AG04449 (cell line): ENCODE data around the gene WDR36.

Experiments
- CTCF ChIA-PET: fragments of 350-600 bp; formaldehyde crosslinking; extraction: SDS; loops from one replicate; lab custom pipeline; 2021; ENCODE audit warnings: antibody characterized with exemption; lab: Yijun Ruan, JAX
- POLR2A ChIA-PET: fragments of 400-600, 350-600 bp; formaldehyde crosslinking; extraction: SDS; loops from one replicate; lab custom pipeline; 2020; ENCODE audit warnings: antibody characterized with exemption, inconsistent platforms; lab: Yijun Ruan, JAX
- DNase-seq: peaks from one replicate; pipeline ENCODE4 v3.0.0-alpha.2; 2010; ENCODE audit warnings: low read depth, low spot score
- H3K4me3 ChIP-seq: 2 replicates; pipeline ENCODE4 v1.5.1; 2011; ENCODE audit warnings: low read depth, mild to moderate bottlenecking, control low read depth, low read length
- TF ChIP-seq, protein P1 (sequence below): IDR thresholded peaks from one replicate; pipeline ENCODE4 v1.5.1; 2011; ENCODE audit warnings: mild to moderate bottlenecking, moderate library complexity, low read length, control low read depth, inconsistent platforms; ENCODE audit not compliant: insufficient read depth; ENCODE audit errors: missing control alignments

Gene WDR36

DNA sequence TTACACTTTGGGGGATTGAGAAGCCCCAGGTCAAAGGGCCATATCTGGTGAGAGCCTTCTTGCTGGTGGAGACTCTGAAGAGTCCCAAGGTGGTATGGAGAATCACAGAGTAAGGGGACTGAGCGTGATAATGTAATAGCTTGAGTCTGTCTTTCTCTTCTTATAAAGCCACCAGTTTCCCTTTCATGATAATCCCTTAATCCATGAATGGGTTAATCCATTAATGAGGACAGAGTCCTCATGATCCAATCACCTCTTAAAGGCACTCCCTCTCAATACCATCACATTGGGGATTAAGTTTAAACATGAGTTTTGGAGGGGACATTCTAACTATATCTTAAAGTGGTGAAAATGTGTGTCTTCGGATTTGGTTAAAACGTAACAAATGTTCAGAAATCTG lies 21.5 kb downstream of the WDR36 start:
- ChIA-PET CTCF (no interaction called here), POLR2A (no interaction called here)
- no peak for DNase-seq
- H3K4me3 ChIP-seq = no peak overlapping the region
- TF ChIP-seq, protein P1, sequence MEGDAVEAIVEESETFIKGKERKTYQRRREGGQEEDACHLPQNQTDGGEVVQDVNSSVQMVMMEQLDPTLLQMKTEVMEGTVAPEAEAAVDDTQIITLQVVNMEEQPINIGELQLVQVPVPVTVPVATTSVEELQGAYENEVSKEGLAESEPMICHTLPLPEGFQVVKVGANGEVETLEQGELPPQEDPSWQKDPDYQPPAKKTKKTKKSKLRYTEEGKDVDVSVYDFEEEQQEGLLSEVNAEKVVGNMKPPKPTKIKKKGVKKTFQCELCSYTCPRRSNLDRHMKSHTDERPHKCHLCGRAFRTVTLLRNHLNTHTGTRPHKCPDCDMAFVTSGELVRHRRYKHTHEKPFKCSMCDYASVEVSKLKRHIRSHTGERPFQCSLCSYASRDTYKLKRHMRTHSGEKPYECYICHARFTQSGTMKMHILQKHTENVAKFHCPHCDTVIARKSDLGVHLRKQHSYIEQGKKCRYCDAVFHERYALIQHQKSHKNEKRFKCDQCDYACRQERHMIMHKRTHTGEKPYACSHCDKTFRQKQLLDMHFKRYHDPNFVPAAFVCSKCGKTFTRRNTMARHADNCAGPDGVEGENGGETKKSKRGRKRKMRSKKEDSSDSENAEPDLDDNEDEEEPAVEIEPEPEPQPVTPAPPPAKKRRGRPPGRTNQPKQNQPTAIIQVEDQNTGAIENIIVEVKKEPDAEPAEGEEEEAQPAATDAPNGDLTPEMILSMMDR = no peak

DNA sequence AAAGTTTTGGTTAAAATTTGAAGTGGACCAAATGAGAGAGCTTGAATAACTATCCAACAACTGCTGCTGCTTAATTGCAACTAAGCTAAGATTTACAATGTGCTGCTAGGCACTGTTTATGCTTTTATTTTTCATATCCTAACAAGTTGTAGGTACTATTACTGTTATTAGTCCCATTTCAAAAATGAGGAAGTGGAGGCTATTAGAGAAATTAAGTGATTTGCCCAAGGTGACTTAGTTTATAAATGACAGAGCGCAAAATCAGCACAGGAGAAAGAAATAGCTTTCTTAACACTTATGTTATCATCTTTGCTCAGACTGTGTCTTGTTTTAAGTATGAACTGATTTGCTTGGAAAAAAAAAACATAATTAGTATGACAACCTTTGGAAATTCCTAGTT lies 23.1 kb downstream of the WDR36 start:
- DNase-seq = no peak
- no peak overlapping the region for H3K4me3 ChIP-seq
- POLR2A ChIA-PET = no interaction called here
- TF ChIP-seq, protein P1 = no peak
- CTCF ChIA-PET = interaction anchor here (1.3 kb wide), 1 partner anchor 8 kb away, joined by 3 read pairs; no protein-coding TSS in a partner anchor

DNA sequence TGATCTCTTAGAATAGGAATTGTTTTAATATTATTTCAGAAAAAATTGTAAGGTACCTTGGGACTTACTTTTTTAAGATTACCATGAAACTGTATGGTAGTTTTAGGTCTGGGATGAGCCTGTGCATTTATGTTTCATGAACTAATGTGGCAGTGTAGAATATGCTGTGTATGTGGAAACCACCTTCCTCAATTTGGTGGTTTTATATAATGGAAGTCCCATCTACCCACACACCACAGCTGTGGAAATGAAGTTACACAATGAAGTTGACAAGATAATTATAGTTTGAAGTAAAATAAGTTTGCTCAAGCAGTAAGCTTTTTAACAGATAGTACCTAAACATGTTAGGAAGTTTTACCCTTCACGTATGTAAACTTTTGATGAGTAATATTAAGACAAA lies 24.4 kb downstream of the WDR36 start:
- CTCF ChIA-PET = no interaction called here
- TF ChIP-seq, protein P1 = no peak
- no peak for DNase-seq
- no peak overlapping the region for H3K4me3 ChIP-seq
- POLR2A ChIA-PET = no interaction called here

DNA sequence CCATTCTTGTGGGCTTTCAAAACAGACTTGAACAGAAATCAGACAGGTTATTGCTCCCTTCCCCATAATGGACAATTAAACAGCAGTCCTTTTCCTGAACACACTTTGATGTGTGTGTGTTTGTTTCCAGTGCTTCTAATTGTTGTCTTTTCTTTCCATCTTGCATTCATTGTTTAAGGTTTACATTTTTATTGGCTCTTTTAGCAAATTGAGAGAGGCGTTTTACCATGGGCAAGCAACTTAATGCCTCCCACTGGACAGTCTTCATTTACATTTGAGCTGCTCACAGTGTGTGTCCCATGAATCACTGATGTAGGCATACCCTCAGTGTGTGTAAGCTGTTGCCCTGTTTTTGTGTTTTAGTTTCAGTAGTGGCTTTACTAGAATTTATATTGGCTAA lies 25.0 kb downstream of the WDR36 start:
- H3K4me3 ChIP-seq = no peak overlapping the region
- ChIA-PET POLR2A (no interaction called here), CTCF (no interaction called here)
- TF ChIP-seq, protein P1 = no peak
- DNase-seq = no peak

DNA sequence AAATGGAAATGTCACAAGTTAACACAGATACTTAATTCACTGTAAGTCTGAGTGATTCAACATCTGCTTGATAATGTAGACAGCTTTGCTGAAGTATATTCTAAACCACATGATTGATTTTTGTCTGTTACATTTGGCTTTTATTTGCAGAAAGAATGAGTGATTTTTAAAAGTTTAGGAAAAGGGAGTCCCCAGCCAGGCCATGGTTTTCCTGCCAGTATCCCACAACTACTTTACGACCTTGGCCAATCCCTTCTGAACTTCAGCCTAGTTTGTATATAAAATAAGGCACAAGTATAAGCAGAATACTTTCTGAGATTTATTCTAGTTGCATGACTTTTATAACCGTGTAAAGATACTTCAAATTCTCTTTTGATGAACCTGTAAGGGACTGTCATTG lies 27.1 kb downstream of the WDR36 start:
- no peak overlapping the region for H3K4me3 ChIP-seq
- TF ChIP-seq, protein P1 = no peak
- POLR2A ChIA-PET = no interaction called here
- CTCF ChIA-PET = no interaction called here
- no peak for DNase-seq

DNA sequence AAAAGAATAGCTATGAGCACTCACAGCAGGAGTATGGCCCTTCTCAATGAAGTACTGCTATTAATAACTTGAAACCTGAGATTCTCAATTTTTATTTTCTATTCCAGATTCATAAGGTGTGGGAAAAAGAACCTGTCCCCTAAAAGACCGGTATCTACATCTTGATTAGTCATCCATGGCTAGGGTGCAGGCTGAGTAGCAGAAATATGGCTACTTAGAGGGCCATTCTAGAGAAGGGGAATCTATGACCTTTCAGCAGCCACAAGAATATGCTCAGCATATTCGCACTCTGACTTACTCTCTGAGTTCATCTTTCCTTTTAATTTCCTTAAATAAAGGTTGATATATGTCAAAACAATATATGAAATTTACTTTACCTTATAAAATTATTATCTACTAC lies 27.7 kb downstream of the WDR36 start:
- TF ChIP-seq, protein P1 = no peak
- CTCF ChIA-PET = no interaction called here
- POLR2A ChIA-PET = no interaction called here
- no peak for DNase-seq
- no peak overlapping the region for H3K4me3 ChIP-seq

DNA sequence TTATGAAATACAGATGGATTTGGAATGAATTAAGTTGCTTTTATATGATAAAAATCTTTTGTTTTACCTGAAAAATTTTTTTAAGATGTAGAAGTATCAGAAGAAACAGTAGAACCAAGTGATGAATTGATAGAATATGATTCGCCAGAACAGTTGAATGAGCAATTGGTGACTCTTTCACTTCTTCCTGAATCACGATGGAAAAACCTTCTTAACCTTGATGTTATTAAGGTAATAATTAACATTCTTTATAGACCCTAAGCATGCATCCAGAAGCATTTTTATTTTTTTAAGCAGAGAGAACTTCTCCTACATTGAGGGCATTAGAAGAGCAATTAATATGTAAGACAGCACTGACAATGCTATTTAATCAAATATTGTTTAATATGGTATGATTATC lies 28.8 kb downstream of the WDR36 start:
- no peak for DNase-seq

More for the DNA sequence above, 28.8 kb downstream of the WDR36 start:
- no peak overlapping the region for H3K4me3 ChIP-seq
- TF ChIP-seq, protein P1 = no peak
- POLR2A ChIA-PET = no interaction called here
- CTCF ChIA-PET = no interaction called here
